OCI-LY3 (cell line): ENCODE data around the gene CTSW.

ENCODE experiments used
- EZH2phosphoT487 ChIP-seq: fragments of 200-600 bp; shearing (Covaris generic); IDR thresholded peaks from 2 replicates; pipeline ENCODE4 v1.6.1; 2018; ENCODE audit warnings: antibody characterized with exemption, mixed run types, low read depth
- TF ChIP-seq, protein P1 (sequence below): fragments of 200-600, 300-600 bp; sonication (generic); IDR thresholded peaks from 2 replicates; pipeline ENCODE4 v1.5.1; 2014; ENCODE audit warnings: antibody characterized with exemption, low read length, low read depth

DNA sequence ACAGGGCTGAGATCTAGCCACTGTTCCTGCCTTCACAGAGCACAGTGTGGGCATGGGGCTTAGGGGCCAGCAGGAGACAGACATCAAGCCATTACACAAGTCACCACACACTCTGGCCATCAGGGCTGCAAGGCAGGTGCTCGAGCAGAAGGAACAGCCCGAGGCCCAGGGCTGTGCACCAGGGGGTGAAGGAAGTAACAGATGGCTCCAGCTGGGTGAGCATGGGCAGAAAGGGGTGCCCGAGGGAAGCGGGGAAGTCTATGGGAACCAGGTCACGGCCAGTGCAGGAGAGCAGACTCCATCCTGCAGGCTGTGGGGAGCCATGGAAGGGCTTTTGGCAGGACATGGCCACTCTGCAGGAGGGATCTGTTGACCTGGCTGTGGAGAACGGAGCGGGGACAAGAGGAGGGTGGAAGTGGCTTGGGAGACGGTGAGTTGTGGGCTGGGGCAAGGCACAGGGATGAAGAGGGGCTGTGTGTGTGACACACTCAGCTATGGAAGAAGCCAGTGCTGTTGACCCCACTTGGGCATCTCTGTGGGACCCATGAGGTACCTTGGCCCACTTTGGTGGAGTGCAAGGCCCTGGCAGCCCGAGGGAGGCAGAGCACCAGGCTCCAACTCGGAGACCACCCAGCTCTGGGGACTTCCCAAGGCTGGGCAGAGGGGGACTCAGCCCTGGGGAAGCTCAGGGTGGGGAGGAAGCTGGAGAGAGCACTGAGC lies 35.6 kb downstream of the CTSW start:
- TF ChIP-seq, protein P1, sequence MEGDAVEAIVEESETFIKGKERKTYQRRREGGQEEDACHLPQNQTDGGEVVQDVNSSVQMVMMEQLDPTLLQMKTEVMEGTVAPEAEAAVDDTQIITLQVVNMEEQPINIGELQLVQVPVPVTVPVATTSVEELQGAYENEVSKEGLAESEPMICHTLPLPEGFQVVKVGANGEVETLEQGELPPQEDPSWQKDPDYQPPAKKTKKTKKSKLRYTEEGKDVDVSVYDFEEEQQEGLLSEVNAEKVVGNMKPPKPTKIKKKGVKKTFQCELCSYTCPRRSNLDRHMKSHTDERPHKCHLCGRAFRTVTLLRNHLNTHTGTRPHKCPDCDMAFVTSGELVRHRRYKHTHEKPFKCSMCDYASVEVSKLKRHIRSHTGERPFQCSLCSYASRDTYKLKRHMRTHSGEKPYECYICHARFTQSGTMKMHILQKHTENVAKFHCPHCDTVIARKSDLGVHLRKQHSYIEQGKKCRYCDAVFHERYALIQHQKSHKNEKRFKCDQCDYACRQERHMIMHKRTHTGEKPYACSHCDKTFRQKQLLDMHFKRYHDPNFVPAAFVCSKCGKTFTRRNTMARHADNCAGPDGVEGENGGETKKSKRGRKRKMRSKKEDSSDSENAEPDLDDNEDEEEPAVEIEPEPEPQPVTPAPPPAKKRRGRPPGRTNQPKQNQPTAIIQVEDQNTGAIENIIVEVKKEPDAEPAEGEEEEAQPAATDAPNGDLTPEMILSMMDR = no peak
- no peak for TF ChIP-seq EZH2phosphoT487
